AG10803 (cell line): ENCODE data around the gene SLC22A9.
"Not testable (repeated sequence)": the region's sequence is repeated elsewhere in the genome, so short reads cannot be mapped to it uniquely, and the experiment has no call there.

Source experiments
- DNase-seq: peaks from one replicate; pipeline ENCODE4 v3.0.0; 2010; ENCODE audit warnings: low read depth
- H3K4me3 ChIP-seq: 2 replicates; pipeline ENCODE4 v1.5.1; 2011; ENCODE audit warnings: mild to moderate bottlenecking, low read length, control low read depth
- CTCF ChIP-seq: conservative IDR thresholded peaks from 2 replicates; pipeline ENCODE4 v1.5.1; 2011; ENCODE audit warnings: mild to moderate bottlenecking, low read length, control low read depth, inconsistent platforms

The SLC22A9 gene

DNA sequence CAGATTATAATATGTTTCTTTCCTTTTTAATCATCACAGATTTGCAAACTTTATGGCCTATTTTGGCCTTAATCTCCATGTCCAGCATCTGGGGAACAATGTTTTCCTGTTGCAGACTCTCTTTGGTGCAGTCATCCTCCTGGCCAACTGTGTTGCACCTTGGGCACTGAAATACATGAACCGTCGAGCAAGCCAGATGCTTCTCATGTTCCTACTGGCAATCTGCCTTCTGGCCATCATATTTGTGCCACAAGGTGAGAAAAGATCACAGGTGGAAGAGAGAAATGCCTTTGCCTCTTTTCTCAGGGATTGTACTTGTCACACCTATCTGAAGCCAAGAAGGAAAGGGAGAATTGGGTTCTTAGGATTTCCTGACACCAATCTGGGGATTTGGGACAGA, 36.9 kb downstream of the SLC22A9 start:
- no peak overlapping the region for H3K4me3 ChIP-seq
- no peak for DNase-seq
- TF ChIP-seq CTCF, result no peak

DNA sequence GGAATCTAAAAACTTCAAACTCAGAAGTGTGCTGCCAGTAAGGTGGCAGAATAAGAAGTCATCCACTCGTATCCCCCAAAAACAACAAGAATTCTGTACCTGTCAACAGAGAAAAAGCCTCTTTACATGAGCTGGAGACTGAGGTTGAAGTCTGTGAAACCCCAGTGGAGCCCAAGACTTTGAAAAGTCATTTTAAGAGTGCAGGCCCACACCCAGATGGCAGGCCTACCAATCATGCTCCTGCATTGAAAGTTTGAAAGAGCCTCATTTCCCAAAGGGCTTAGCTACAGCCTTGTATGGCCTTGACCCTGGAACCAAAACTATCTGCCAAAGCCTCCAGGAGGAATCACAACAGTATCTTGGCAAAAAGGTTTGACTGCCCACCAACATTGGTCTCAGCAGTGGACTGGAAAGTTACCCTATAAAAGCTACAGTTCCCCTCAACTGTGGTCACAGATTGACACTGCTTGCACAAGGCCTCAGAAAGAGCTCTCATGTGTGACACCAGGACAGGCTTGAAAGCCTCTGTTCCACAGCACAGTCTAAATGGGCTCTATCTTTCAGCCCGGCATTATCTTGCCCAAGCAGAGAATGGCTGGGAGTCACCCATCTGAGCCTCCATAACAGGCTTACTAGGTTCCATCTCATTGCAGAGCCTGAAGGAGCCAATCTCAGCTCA, 47.7 kb downstream of the SLC22A9 start:
- no peak for DNase-seq

DNA sequence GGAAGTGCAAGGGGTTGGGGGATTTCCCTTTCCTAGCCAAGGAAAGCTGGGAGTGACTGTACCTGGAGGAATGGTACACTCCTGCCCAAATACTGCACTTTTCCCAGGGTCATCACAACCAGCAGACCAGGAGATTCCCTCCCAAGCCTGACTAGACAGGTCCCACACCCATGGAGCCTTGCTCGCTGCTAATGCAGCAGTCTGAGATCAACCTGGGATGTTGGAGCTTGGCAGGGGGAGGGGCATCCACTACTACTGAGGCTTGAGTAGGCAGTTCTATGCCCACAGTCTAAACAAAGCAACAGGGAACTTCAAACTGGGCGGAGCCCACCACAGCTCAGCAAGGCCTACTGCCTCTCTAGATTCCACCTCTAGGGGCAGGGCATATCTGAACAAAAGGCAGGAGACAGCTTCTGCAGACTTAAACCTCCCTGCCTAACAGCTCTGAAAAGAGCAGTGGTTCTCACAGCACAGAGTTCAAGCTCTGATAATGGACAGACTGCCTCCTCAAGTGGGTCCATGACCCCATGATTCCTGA, 58.5 kb downstream of the SLC22A9 start:
- H3K4me3 ChIP-seq, result no peak overlapping the region
- DNase-seq, result no peak
- TF ChIP-seq CTCF, result no peak

More for the DNA sequence above, 47.7 kb downstream of the SLC22A9 start:
- no peak overlapping the region for H3K4me3 ChIP-seq
- TF ChIP-seq CTCF, result no peak

DNA sequence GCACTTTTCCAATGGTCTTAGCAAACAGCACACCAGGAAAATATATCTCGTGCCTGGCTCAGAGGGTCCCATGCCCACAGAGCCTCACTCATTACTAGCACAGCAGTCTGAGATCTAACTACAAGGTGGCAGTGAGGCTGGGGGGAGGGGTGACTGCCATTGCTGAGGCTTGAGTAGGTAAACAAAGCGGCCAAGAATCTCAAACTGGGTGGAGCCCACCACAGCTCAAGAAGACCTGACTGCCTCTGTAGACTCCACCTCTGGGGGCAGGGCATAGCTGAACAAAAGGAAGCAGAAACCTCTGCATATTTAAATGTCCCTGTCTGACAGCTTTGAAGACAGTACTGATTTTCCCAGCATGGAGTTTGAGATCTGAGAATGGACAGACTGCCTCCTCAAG, 61.1 kb downstream of the SLC22A9 start:
- DNase-seq, result not testable (repeated sequence)

GRCh38 chr11:63435351-63435750, 65.8 kb downstream of the SLC22A9 start:
- H3K4me3 ChIP-seq, DNase-seq: not testable (repeated sequence)

More for the DNA sequence above, 61.1 kb downstream of the SLC22A9 start:
- H3K4me3 ChIP-seq, result not testable (repeated sequence)

GRCh38 chr11:63435831-63436230, 66.2 kb downstream of the SLC22A9 start:
- not testable (repeated sequence) for H3K4me3 ChIP-seq, DNase-seq

- no peak for DNase-seq
- TF ChIP-seq CTCF, result no peak
Observed at GRCh38 chr11:63443714-63444113, 74.1 kb downstream of the SLC22A9 start.

DNA sequence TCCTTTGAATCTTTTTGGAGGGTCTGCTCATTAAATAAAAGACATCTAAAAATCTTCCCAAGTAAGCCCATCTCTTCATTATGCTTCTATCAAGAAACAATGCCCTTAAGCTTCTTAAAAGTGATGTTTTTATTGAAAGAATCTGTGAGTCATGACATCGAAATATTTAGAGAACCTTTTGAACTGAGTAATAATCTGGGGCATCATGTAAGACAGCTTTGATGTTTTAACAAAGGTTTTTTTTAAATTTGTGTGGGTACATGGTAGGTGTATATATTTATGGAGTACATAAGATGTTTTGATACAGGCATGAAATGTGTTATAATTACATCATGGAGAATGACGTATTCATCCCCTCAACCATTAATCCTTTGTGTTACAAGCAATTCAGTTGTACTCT, 74.6 kb downstream of the SLC22A9 start:
- no peak for TF ChIP-seq CTCF
- no peak overlapping the region for H3K4me3 ChIP-seq
- no peak for DNase-seq

More at GRCh38 chr11:63443714-63444113, 74.1 kb downstream of the SLC22A9 start:
- H3K4me3 ChIP-seq, result no peak overlapping the region

- H3K4me3 ChIP-seq, result no peak overlapping the region
- DNase-seq, result no peak
- TF ChIP-seq CTCF, result no peak
Observed at GRCh38 chr11:63445118-63445517, 75.5 kb downstream of the SLC22A9 start.
